ENCODE measurements around the gene GPR32.

GPR32 gene

GRCh38 chr19:50795664-50796073 lies 25.4 kb downstream of the GPR32 start:
- DNase-seq (ENCODE audit: low read depth) = no peak
- no peak overlapping the region for H3K4me3 ChIP-seq (ENCODE audit: low read length)
- no peak for TF ChIP-seq CTCF (conservative IDR thresholded peaks at IDR 0.05; ENCODE audit: low read length)

DNA sequence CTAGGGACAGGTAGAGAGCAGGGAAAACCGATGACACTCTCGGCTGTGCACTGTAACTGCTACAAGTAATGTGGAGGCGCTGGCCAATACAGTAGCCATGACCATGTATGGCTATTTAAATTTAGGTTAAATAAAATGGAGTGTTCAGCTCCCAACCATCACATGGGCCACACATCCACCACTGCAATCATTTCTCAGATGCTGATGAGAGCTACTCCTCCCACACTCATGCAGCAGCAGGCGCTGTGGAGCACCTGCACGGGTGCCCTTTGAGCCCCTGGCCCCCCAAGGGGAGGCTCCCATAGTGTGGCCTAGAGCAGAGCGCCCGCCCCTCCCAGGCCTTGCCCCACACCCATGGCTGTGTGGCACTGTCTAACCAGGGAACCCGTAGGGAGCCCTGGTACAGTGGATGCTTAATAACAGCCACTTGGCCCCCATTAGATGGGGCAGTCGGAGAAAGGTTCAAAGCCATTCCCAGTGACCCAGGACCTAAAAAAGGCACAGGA lies 25.9 kb downstream of the GPR32 start:
- no peak overlapping the region for H3K4me3 ChIP-seq (ENCODE audit: low read length)
- no peak for TF ChIP-seq CTCF (conservative IDR thresholded peaks at IDR 0.05; ENCODE audit: low read length)
- DNase-seq (ENCODE audit: low read depth) = no peak

DNA sequence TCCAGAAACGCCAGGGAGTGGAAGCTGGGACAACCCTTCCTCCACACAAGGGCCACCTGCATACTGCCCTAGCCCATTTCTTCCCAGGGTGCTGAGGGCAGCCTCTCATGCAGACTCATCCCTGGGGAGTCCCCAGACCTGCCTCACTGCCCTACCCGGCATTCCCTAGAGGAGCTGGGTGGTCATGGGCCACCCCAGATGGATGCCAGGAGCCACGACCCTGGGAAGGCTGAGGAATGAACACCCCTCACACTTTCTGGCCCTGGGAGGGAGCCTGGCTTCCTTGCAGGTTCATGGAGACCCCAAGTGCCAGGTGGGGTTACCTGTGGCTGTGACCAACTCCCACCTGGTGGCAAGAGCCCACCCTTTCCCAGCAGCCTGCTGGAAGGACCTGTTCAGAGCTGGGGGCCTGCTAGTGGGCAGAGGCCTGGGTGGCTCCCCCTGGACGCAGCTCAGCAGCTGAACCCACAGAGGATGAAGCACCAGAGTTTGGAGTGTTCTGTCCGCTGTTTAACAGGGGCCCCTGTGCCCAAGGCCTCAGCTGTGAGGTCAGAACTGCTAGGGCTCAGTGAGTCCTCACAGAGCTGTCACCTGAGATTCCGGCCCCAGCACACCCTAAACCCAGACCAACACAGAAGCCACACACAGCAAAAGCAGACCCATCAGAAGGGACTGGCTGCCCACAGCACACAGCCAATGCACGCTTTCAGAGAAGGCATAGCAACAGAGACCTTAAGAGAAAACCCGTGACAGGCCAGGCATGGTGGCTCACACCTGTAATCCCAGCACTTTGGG lies 26.6 kb downstream of the GPR32 start:
- TF ChIP-seq CTCF (conservative IDR thresholded peaks at IDR 0.05; ENCODE audit: low read length) = no peak
- no peak for DNase-seq (ENCODE audit: low read depth)
- no peak overlapping the region for H3K4me3 ChIP-seq (ENCODE audit: low read length)

DNA sequence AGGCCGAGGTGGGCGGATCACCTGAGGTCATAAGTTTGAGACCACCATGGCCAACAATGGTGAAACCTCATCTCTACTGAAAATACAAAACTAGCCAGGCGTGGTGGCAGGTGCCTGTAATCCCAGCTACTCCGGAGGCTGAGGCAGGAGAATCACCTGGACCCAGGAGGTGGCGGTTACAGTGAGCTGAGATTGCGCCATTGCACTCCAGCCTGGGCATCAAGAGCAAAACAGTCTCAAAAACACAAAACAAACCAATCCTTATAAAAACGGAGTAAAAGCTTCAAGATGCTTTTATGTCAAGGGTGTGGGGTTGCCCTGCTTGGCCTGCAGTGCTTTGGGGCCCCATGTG lies 27.1 kb downstream of the GPR32 start:
- no peak overlapping the region for H3K4me3 ChIP-seq (ENCODE audit: low read length)
- no peak for DNase-seq (ENCODE audit: low read depth)
- no peak for TF ChIP-seq CTCF (conservative IDR thresholded peaks at IDR 0.05; ENCODE audit: low read length)

DNA sequence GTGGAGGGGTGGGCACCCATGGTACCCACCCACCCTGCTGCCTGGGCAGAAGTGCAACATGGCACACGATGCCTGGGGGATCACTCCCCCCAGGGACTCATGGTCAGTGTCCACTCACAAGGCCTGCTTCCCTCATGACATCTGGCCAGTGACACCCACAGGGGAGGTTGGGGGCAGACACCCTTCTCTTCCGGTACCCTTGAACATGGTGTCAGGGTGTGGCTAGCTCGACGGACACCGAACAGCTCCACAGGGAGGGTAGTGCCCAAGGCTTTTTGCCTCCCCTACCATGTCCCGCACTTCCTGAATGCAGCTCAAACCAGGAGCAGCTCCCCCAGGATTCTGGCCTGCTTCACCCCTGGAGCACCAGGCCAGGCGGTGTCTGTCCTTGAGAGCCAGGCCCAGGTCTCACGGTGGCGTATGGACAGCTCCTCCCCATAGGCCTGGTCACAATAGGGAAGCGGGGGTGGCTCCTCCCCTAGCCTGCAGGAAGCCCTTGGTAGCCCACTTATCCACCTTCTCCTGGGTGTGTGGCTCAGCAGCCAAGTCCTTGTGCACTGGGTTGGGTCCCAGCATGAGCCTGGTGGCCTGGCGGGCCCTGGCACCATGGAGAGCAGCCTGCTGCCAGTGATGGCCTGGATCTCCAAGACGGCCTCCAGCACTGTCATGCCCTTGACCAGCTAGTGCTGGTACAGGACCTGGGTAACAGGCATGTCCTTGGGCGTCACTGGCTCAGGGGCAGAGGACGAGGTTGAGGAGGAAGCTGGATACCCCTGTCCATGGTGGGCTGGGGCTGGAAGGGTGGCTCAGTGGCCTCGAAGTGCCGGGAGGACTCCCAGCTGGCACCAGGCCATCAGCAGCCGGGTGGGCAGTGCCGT lies 27.8 kb downstream of the GPR32 start:
- no peak for DNase-seq (ENCODE audit: low read depth)
- H3K4me3 ChIP-seq (ENCODE audit: low read length) = no peak overlapping the region
- TF ChIP-seq CTCF (conservative IDR thresholded peaks at IDR 0.05; ENCODE audit: low read length) = no peak

DNA sequence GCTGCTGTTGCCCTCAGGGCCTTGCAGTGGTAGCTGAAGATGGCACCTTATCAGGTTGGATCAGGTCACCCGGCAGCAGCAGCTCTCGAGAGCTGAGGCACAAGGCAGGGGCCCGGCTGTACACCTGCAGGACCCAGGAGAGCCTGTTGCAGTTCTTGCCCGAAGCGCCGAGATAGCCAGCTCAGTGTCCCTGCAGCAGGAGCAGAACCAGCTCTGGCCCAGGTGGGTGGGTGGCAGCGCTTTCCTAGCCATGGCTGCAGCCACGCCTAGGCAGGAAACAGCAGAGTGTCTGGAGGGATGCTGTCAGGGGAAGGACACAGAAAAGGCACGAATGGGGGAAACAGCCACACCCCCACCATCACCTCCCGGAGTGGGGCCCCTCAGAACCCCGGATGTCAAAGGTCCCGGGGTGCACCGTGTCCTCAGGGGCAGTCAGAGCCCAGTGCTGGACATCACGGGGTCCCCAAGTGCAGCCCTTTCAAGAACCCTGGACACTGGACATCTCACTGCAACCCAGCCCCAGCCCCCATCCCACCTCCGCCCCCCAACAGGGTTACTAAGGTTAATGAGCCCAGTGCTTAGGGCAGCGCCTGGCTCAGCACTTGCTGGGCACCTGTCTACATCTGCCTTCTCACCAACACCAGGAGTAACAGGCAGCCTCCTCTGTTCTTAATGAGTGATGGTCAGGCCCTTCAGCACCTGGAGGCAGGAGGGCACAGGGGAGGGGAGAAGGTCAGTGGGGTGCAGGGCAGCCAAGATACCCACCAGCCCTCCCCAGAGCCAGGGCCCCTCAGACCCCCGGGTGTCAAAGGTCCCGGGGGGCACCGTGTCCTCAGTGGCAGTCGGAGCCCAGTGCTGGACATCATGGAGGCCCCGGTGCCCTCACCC lies 28.6 kb downstream of the GPR32 start:
- no peak for TF ChIP-seq CTCF (conservative IDR thresholded peaks at IDR 0.05; ENCODE audit: low read length)
- H3K4me3 ChIP-seq (ENCODE audit: low read length) = no peak overlapping the region
- no peak for DNase-seq (ENCODE audit: low read depth)
